HG03571 (cell line): ENCODE measurements around the gene IPO9.

Source experiments
- ATAC-seq: cut with Tn5 transposase; IDR thresholded peaks from one replicate; pipeline ENCODE4 v1.9.1; 2021; ENCODE audit not compliant: unreplicated experiment

IPO9 gene

DNA sequence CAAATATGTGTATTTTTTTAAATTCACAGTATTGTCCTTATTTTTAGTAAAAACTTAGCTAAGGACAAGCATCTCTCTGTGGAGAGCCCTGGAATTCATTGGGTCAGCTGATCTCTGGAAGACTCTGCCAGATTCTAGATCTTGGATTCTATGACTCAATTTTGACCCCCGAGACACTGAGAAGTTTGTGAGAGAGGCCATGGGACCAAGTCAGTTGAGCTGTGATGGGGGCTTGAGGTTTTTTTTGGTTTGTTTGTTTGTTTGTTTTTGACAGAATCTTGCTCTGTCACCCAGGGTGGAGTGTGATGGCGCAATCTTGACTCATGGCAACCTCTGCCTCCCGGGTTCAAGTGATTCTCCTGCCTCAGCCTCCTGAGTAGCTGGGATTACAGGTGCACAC is 73.2 kb downstream of the IPO9 start:
- ATAC-seq = no peak

- ATAC-seq = no peak
Observed at GRCh38 chr1:201903135-201903534, 74.2 kb downstream of the IPO9 start.

DNA sequence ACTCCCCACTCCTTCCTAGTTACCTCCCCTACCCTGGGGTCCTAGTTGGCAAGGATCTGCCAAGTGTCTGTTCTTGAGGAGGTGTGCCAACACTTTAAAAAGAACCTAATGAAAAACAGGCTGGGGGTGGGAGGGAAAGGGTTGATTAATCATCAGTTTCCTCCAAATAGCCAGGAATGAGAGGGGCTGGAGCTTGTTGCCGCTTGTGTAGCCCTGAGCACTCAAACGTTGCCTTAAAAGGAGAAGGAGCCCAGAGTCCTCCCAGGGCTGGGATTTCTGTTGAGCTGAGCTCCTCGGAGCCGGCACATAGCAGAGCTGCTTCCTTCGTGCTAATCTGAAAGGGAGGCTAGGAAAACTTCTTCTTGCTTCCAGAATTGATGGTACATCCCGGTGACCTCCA is 75.6 kb downstream of the IPO9 start:
- ATAC-seq = no peak

- no peak for ATAC-seq
Observed at GRCh38 chr1:201905234-201905890, 76.4 kb downstream of the IPO9 start.

GRCh38 chr1:201906336-201906735 is 77.4 kb downstream of the IPO9 start:
- ATAC-seq = no peak

DNA sequence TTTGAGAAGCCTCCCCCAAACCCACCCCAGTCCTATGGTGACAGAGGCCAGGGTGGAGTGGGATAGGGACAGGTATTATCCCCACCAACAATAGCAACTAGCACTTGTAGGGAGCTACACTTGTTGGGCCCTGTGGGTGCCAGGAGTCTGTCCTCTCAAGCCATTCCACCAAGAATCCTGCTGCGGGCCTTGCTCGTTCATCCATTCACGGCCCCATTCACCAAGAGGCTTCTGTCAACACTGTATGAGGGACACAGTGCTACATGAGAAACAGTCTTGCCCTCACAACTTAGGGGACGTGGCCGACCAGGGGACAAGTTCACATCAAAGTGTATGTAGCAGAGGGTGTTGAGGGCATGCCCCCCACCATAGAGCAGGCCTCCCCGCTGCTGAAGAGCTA is 78.7 kb downstream of the IPO9 start:
- ATAC-seq = no peak

GRCh38 chr1:201911826-201912571 is 83.0 kb downstream of the IPO9 start:
- ATAC-seq = no peak

DNA sequence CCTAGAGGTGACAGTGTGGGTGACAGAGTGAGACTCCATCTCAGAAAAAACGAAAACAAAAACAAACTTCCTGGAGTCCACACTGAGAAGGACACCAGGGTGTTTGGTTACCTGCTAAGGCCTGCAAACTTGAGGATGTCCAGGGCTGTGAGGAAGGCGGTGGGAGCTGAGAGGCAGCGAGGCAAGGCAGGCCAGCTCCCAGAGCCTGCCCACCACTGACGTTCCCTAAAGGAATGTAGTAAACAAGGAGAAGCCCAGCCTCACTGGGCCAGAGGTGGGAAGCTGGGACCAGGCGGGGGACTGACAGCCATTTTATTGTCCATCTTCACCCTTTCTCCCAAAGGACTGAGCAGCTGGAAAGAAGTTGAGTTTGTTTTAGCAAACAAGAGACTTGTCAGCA is 83.9 kb downstream of the IPO9 start:
- no peak for ATAC-seq

DNA sequence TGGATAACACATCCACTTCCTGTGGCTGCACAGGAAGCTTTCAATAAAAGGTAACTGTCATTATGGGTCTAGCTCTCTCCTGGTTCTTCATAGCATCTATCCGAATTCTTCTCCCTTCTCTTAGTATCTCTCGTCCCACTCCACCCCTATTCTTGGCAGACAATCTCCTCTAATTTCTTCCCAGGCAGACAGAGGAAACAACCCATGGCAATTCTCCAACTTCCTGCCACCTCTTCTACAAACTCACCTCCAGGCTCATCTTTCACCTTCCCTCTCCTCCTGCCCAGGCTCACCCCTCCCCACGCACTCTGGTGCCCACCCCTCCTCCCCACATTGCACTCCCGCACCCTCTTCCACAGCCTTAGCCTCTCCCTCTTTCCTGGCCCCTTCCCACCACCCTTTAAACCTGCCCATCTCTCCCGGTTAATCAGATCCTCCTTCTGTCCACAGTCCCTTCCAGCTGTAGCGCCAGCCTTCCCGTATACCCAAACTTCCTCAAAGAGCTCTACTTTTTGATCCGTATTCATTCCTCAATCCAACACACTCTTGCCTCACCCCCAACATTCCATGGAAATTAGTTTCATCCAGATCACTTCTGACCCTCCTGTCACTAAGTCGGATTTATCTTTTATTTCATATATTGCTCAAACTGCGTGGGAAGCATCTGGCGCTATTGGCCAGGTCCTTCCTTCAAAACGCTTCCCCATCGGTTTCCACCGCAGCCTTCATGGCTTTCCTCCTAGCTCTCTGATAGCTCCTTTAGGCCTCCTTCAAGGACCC is 85.7 kb downstream of the IPO9 start:
- no peak for ATAC-seq

DNA sequence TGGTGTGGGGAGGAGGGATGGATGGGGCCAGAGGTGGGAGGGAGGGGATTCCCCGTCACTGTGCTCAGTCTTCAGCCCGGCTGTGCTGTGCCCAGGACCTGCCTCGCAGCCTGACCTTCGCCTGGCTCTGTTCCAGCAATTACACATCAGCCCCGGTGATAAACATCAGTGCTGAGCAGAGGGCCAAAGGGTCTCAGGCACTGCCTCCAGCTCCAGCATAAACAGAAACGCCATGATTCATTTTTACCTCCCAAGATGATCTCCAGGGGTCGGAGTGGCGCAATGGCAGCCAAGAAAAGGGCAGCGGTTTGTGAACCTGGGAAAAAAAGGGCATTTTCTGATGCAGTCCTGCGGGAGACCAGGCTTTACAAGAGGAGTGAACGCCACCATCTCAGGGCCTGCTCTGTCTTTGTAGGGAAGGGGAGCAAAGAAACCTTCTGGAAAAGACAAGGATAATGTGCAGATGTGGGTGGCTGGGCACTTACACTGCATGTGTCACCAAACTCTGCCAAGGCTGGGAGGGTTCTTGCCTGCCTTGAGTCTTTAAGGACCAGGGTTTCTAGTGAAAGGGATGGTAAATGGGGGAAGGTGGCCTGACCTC is 87.8 kb downstream of the IPO9 start:
- no peak for ATAC-seq

- ATAC-seq = no peak
Observed at GRCh38 chr1:201917362-201918033, 88.5 kb downstream of the IPO9 start.

DNA sequence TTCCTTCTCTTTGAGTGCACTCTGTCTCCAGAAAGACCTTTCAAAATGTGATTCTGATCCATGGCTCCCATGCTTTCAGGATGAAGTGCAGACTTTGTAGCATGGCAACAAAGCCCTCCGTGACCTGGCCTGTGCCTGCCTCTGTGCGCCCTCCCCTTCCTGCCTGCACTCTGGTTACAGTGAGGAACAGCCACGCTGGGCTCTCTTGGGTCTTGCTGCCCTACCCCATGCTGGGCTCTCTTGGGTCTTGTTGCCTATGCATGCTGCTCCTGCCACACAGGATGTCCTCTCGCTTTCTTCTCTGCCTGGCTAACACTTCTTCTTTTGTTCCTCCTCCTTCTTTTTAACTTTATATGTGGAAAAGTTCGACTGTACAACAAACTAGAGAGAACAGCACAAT is 89.4 kb downstream of the IPO9 start:
- no peak for ATAC-seq

DNA sequence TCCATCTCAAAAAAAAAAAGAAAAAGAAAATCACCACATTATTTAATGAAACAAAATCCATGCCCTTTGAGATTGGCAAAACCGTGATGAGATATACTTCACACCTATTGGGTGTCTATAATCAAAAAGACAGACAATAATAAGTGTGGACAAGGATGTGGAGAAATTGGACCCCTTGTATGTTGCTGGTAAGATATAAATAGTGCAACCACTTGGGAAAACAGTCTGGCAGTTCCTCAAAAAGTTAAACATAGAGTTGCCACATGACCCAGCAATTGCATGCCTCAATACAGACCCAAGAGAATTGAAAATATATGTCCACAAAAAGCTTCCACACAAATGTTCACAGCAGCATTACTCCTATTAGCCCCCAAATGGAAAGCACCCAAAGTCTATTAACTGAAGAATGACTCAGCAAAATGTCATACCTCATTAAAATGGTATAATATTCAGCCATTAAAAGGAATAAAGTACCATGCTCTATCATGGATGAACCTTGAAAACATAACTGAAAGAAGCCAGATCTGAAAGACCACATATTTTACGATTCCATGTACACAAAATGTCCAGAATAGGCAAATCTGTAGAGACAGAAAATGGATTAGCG is 93.1 kb downstream of the IPO9 start:
- no peak for ATAC-seq

DNA sequence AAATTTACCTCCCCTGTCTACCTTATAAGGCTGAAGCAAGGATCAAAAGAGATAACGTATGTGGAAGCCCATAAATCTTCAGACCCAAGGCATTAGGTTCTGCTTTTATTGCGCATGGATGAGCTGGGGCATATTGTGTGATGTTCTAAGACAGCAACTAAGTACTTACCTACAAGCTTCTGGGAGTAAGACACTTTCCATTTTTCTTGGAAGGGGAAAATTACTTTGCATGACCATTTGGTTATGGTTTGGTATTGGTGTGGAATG is 96.3 kb downstream of the IPO9 start:
- no peak for ATAC-seq

- ATAC-seq = no peak
Observed at GRCh38 chr1:201925981-201926645, 97.2 kb downstream of the IPO9 start.

- ATAC-seq = no peak
Observed at GRCh38 chr1:201928266-201928665, 99.3 kb downstream of the IPO9 start.

GRCh38 chr1:201930137-201930536 is 101.2 kb downstream of the IPO9 start:
- ATAC-seq = no peak

- ATAC-seq = no peak
Observed at GRCh38 chr1:201930803-201931202, 101.8 kb downstream of the IPO9 start.
